ENCODE results near the gene NDUFS7.
"Not testable (repeated sequence)": the region's sequence is repeated elsewhere in the genome, so short reads cannot be mapped to it uniquely, and the experiment has no call there.

The NDUFS7 gene

DNA sequence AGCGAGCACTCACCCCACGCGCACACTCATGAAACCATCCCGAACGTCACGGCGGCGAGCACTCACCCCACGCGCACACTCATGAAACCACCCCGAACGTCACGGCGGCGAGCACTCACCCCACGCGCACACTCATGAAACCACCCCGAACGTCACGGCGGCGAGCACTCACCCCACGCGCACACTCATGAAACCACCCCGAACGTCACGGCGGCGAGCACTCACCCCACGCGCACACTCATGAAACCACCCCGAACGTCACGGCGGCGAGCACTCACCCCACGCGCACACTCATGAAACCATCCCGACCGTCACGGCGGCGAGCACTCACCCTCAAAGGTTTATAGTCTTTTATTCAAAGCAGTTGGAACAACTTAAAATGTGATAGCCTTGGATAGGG, 36.4 kb downstream of the NDUFS7 start:
- not testable (repeated sequence) for H3K27me3 Mint-ChIP-seq; H3K27ac Mint-ChIP-seq; ATAC-seq (replicated peaks); H3K4me3 Mint-ChIP-seq; H3K9me3 Mint-ChIP-seq; DNase-seq
- Mint-ChIP-seq H3K36me3 (peaks cover 43 to 72% of the 10 kb centered on the region in 2 donors), H3K4me1 (peaks cover 16 to 42% of the 10 kb centered on the region in 2 donors)

DNA sequence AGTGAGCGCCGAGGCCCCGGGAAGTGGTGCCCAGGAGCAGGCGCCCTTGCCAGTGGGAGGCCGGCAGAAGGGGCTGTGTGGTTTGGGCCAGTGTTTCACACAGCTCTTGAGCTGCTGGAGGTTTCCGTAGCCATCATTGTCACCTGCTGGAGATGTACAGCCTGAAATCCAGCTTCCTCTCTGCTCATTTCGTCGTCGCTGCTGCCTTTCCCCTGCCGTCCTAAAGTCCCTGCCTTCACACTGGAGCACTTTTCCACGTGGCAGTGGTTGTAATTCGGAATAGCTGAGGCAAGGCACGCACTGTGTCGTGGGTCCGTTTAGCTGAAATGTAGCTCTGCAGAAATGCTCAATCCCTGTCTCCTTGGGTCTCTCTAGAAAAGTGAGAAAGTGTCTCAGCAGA, 36.9 kb downstream of the NDUFS7 start:
- no peak overlapping the region for H3K27ac Mint-ChIP-seq
- no peak for ATAC-seq (replicated peaks)
- H3K4me3 Mint-ChIP-seq: no peak overlapping the region
- H3K9me3 Mint-ChIP-seq: no peaks in the 10 kb centered on the region
- no peaks in the 10 kb centered on the region for H3K27me3 Mint-ChIP-seq
- peaks cover 46 to 71% of the 10 kb centered on the region in 2 donors for H3K36me3 Mint-ChIP-seq
- DNase-seq: no peak
- H3K4me1 Mint-ChIP-seq: peaks cover 15 to 38% of the 10 kb centered on the region in 2 donors

DNA sequence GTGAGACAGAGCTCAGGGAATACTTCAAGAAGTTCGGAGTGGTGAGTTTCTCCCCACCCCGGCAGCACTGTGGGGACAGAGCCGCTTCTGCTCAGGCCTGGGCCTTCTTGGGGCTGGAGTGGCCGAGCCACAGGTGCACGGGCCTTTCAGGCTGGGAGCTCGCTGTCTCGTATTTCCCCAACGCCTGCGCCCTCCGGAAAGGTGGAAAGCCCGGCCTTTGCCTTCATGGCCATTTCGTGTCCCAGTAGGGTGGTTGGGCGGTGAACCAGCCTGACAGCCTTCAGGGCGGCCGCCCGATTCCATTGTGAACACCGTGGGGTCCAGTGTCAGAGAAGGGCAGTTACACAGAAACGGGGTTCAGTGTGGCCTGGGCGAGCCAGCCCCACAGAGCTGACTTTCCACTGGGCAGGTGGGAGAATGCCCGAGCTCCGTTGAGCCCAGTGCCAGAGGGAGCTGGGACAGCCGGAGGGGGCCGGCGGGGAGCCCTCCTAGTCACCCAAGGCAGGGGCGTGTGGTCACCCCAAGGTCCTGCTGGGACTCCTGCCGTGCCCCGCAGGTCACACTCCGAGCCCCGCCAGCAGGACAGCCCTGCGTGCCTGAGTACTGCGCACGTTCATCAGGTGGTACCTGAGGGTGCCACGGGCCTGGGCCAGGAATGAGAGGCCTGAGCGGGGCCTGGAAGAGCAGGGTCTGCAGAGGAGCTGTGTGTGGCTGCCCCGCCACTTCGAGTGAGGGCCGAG, 37.7 kb downstream of the NDUFS7 start:
- H3K4me1 Mint-ChIP-seq: peaks cover 12 to 30% of the 10 kb centered on the region in 2 donors
- H3K27me3 Mint-ChIP-seq: no peaks in the 10 kb centered on the region
- no peaks in the 10 kb centered on the region for H3K9me3 Mint-ChIP-seq
- no peak for ATAC-seq (replicated peaks)
- no peak overlapping the region for H3K4me3 Mint-ChIP-seq
- no peak for DNase-seq
- no peak overlapping the region for H3K27ac Mint-ChIP-seq
- peaks cover 45 to 69% of the 10 kb centered on the region in 2 donors for H3K36me3 Mint-ChIP-seq

DNA sequence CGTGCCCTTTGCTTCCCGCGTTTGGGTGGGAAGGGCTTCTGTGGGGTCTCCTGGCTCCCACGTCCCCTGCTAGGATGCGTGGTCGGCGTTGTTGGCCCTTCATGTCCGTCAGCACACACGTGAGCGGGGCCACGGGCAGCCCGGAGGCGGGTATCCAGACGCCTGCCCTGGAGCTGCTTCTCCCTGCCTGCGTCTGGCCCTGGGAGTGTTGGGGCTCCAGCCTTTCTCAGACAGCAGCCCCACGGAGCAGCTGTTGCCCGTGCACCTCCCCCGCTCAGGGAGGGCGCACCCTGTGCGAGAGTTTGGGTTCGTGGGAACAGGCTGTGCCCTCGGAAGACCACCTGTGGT, 38.2 kb downstream of the NDUFS7 start:
- no peak overlapping the region for H3K4me3 Mint-ChIP-seq
- no peaks in the 10 kb centered on the region for H3K27me3 Mint-ChIP-seq
- no peak for DNase-seq
- H3K27ac Mint-ChIP-seq: no peak overlapping the region
- peaks cover 12 to 26% of the 10 kb centered on the region in 2 donors for H3K4me1 Mint-ChIP-seq
- no peaks in the 10 kb centered on the region for H3K9me3 Mint-ChIP-seq
- H3K36me3 Mint-ChIP-seq: peaks cover 42 to 67% of the 10 kb centered on the region in 2 donors
- ATAC-seq (replicated peaks): no peak

DNA sequence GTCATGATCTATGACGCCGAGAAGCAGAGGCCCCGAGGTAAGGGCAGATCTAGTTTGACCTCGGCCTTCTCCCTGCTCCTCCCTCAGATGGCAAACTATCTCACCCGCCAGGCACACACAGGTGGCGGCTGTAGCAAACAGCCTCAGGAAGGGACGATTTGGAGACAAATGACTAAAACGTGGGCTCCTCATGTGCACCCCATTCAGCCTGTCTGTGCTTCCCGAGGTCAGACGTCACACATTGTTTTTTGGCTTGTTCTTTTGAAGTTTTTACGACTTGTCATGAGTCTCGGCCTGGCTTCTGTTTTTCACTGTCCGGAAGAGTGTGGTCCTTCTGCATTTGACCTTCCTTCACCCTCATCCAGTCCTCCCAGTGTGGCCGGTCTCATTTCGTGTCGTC, 38.7 kb downstream of the NDUFS7 start:
- no peaks in the 10 kb centered on the region for H3K9me3 Mint-ChIP-seq

DNA sequence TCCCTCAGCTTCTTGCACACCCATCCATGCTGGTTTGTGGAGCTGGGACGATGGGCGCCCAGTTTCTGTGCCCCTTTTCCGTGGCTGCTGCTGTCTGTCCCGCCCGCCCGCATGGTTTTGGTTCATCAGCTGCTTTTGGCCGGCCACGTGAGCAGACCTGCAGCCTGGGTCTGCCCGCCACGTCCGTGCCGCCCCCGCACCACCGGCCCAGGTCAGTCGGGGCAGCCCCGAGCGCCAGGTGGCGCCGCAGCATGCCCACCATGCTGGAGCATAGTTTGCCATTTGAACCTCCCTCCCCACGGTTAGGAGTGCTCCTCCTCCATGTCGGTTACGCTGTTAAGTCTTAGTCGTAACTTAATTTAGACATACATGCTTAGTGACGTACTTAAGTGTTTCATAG, 39.2 kb downstream of the NDUFS7 start:
- H3K36me3 Mint-ChIP-seq: peaks cover 39 to 59% of the 10 kb centered on the region in 2 donors
- peaks cover 6 to 19% of the 10 kb centered on the region in 2 donors for H3K4me1 Mint-ChIP-seq
- no peaks in the 10 kb centered on the region for H3K9me3 Mint-ChIP-seq
- ATAC-seq (replicated peaks) (no peak), DNase-seq (no peak)
- no peak overlapping the region for H3K27ac Mint-ChIP-seq
- no peaks in the 10 kb centered on the region for H3K27me3 Mint-ChIP-seq
- H3K4me3 Mint-ChIP-seq: no peak overlapping the region

More for the DNA sequence above, 38.7 kb downstream of the NDUFS7 start:
- Mint-ChIP-seq H3K36me3 (peaks cover 42 to 65% of the 10 kb centered on the region in 2 donors), H3K27ac (no peak overlapping the region), H3K27me3 (no peaks in the 10 kb centered on the region), H3K4me1 (peaks cover 10 to 23% of the 10 kb centered on the region in 2 donors), H3K4me3 (no peak overlapping the region)
- no peak for DNase-seq
- ATAC-seq (replicated peaks): no peak

DNA sequence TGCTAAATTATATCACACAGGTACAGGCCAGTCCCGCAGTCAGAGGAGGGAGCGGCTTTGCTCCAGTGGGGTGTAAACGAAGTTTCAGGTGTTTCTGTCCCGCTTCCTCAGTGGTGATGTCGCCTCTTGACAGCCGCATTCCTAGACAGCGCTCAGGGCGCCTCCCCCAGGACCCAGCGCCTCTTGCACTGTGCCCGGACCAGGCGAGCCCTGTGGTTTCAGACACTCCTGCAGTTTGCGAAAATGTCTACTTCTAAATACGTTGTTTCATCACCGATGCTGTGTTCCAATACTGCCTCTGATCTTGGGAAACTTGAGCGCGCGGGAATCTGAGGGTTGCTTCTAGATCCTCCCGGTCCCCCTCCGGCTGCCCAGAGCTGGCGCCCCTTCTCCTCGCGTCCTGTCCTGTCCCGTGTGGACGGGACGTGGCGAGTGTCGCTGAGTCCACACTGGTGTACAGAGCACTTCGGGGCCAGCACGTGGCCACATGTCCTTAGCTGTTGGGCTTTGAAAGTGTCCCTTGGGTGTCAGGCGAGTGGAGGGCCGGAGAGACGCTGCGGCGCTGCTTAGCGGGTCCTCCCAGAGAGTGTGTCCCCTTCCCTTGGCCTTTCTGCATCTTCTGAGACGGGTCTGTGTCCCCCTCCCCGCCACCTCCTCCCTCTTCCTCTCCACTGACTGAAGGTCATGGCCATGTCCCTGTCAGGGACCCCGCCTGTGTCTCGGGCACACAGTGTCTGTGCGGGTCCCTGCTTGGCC, 39.9 kb downstream of the NDUFS7 start:
- H3K36me3 Mint-ChIP-seq: peaks cover 39 to 56% of the 10 kb centered on the region in 2 donors
- ATAC-seq (replicated peaks): no peak
- H3K27me3 Mint-ChIP-seq: no peaks in the 10 kb centered on the region
- H3K4me1 Mint-ChIP-seq: peaks cover 6 to 19% of the 10 kb centered on the region in 2 donors
- no peaks in the 10 kb centered on the region for H3K9me3 Mint-ChIP-seq
- no peak for DNase-seq
- H3K4me3 Mint-ChIP-seq: no peak overlapping the region
- no peak overlapping the region for H3K27ac Mint-ChIP-seq

DNA sequence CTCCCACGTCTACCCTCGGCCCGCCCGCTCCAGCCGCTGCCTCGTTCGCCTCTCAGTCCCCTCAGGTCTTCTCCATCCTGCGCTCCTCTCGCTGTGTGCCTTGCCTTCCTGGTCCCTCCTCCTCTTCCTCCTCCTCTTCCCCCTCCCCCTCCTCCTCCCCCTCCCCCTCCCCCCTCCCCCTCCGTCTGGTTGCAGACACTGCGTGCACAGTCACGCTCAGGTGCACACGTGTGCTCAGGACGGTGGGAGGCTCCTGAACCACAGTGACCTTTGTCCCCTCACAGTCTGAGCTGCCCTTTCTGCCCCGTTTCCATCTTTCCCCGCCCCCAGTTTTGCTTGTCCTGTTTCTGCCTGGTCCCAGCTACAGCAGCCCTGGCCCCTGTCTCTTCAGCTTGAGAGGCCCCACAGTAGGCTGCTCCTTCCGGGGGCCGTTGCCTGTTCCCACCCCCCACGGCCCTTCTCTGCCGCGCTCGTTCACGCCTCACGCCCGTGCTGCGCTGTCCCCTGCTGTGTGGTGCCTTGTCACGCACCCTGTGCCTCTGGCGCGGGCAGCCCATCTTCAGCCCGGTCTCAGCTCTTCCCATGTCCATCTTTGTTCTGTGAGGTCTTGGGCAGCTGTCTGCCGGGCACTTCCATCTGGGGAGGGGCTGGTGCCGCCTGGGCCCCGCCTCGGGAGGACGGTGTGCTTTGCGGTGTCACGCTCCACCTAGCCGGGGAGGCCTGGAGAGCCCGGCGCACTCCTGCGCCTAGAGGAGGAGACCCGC, 40.7 kb downstream of the NDUFS7 start:
- H3K36me3 Mint-ChIP-seq: peaks cover 34 to 48% of the 10 kb centered on the region in 2 donors
- H3K4me1 Mint-ChIP-seq: peaks cover 4 to 19% of the 10 kb centered on the region in 2 donors
- H3K9me3 Mint-ChIP-seq: no peaks in the 10 kb centered on the region
- ATAC-seq (replicated peaks) (peak in 1 of 2 donors; percentile 34), DNase-seq (no peak)
- H3K4me3 Mint-ChIP-seq: no peak overlapping the region
- H3K27ac Mint-ChIP-seq: no peak overlapping the region
- no peaks in the 10 kb centered on the region for H3K27me3 Mint-ChIP-seq

DNA sequence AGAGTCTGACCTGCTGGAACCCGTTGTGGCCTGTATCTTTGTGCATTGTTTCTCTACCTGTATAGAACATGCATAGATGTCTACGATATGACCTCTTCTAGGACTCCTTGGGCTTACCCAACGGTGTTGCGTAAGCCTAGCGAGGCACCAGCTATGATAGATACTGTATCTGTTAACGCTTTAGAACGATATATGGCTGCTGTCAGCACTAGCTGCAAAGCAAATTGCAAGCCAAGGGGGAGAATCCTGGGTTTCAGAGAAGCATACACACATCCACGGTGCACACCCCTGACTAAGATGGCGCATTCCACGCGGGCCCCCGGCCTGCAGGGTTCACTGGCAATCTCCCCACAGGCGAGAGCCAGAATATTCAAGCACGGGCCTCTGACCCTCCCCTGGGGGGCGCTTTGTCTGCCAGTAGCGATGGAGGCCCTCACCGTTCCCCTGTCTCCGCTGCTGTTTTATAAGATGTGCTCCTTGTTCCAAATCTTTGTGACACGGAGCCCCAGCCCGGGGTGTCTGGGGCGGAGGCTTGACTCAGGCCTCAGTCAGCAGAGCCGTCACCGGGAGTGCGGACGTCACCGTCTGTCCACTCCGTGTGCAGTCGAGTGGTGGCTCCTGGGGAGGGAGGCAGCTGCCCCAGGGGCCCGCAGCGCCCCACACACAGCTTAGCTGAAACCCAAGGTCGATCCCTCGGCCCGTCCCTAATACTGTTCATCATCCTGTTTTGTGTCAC, 41.6 kb downstream of the NDUFS7 start:
- peaks cover 33 to 47% of the 10 kb centered on the region in 2 donors for H3K36me3 Mint-ChIP-seq
- peak overlapping the region; percentile 77 for H3K27ac Mint-ChIP-seq
- H3K9me3 Mint-ChIP-seq: no peaks in the 10 kb centered on the region
- DNase-seq (no peak), ATAC-seq (replicated peaks) (no peak)
- H3K27me3 Mint-ChIP-seq: no peaks in the 10 kb centered on the region
- peaks cover 4 to 19% of the 10 kb centered on the region in 2 donors for H3K4me1 Mint-ChIP-seq
- H3K4me3 Mint-ChIP-seq: no peak overlapping the region

DNA sequence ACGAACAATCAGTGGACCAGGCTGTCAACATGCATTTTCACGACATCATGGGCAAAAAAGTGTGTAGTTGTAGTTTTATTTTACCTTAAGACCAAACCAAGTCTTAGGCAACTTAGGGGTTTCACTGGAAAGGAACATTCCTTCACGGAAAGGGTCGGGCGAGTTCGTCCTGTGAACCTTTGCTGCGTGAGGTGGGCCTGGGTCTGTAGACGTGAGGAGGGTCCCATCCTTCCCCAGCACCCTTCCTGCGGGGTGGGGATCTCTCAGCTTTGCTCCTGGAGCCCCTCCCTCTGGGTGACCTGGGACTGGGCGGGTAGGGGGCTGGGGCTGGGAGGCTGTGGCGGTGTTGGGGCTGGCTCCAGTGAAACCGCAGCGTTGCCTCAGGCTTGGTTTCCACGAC, 42.2 kb downstream of the NDUFS7 start:
- ATAC-seq (replicated peaks) (no peak), DNase-seq (no peak)
- Mint-ChIP-seq H3K27ac (peak overlapping the region; percentile 51), H3K36me3 (peaks cover 33 to 43% of the 10 kb centered on the region in 2 donors), H3K4me3 (no peak overlapping the region), H3K9me3 (no peaks in the 10 kb centered on the region), H3K4me1 (peaks cover 4 to 19% of the 10 kb centered on the region in 2 donors), H3K27me3 (no peaks in the 10 kb centered on the region)

DNA sequence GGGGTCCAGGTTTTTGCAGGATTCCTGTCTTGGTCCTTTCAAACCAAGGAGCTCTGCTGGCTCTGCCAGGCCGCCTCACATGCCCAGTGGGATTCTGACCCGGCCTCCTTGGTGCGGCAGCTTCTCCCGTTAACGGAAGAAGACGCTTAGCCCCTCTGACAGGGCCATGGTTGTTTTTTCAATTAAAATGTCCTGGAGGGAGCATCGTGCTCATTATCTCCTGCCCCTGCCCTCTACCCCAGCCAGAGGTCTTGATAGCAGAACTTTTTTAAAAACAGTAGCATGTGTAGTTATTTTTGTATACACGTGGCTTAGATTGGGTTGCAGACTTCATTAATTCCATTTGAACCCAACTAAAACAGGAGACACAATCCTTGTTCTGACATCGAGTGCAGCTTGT, 43.0 kb downstream of the NDUFS7 start:
- Mint-ChIP-seq H3K27ac (no peak overlapping the region), H3K9me3 (no peaks in the 10 kb centered on the region), H3K4me3 (no peak overlapping the region), H3K4me1 (peaks cover 4 to 19% of the 10 kb centered on the region in 2 donors), H3K36me3 (peaks cover 29 to 44% of the 10 kb centered on the region in 2 donors), H3K27me3 (no peaks in the 10 kb centered on the region)
- ATAC-seq (replicated peaks) (no peak), DNase-seq (no peak)

DNA sequence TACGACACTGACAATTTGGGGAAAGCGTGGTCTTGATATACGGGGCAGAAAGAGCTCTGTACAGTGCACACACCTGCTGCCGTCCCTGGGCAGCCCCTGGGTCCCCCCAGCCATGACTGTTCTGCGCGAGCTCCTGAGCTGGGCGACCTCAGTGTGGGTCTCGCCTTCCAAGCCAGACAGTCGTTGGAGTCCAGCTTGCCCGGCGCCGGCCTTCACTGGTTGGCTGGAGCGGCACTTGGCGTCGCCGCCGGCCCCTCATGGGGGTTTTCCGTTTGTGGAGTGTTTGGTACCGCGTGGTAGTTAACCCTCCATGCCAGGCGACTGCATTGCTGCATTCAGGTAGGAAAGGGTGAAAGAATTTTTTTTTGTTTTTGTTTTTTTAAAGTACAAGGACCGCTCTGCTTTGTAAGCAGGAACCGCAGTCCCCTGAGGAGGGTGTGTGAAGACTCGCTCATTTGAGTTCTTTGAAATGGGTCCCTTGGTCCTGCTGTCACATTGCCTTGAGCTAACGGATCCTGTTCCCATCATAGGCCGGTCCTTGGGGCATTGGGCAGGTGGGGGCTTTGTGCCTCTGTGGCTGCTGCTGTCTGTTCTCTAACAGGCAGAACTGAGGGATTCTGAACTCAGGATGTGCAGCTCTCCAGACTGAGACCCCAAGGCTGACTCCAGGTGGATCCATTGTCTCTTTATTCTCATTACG, 43.7 kb downstream of the NDUFS7 start:
- Mint-ChIP-seq H3K27ac (peak overlapping the region; percentile 59), H3K4me1 (peaks cover 4 to 19% of the 10 kb centered on the region in 2 donors)
- ATAC-seq (replicated peaks): no peak

DNA sequence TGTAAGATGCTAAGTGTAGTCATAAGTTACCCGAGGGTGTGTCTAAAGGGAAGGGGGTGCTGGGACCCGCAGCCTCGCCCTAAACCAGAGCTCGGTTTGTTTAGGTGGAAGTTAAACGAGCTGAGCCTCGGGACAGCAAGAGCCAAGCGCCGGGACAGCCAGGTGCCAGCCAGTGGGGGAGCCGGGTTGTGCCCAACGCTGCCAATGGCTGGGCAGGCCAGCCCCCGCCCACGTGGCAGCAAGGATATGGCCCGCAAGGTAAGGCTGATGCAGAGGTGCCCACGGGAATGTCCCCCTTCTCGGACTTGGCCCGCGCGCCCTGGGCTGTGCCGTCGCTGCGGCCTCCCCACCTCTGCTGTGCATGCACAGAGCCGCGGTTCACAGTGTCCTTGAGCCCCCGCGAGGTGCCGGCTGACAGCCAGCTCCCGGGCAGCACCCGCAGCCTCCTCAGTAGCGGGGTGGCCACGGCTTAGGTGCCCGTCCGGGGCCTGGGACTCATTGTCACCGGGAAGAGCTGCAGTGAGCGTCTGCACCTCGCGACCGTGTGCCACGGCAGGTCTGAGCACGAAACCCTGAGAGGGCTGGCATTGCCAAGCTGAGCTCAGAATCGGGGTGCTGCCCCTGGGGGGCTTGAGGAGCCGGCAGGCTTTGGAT, 45.2 kb downstream of the NDUFS7 start:
- H3K36me3 Mint-ChIP-seq: peaks cover 31 to 33% of the 10 kb centered on the region in 2 donors
- H3K27ac Mint-ChIP-seq: no peak overlapping the region
- no peak overlapping the region for H3K4me3 Mint-ChIP-seq
- no peaks in the 10 kb centered on the region for H3K9me3 Mint-ChIP-seq
- ATAC-seq (replicated peaks): no peak
- peaks cover 4 to 13% of the 10 kb centered on the region in 2 donors for H3K4me1 Mint-ChIP-seq
- DNase-seq: no peak
- H3K27me3 Mint-ChIP-seq: no peaks in the 10 kb centered on the region

More for the DNA sequence above, 43.7 kb downstream of the NDUFS7 start:
- H3K9me3 Mint-ChIP-seq: no peaks in the 10 kb centered on the region
- H3K27me3 Mint-ChIP-seq: no peaks in the 10 kb centered on the region
- peaks cover 30 to 43% of the 10 kb centered on the region in 2 donors for H3K36me3 Mint-ChIP-seq
- no peak for DNase-seq
- H3K4me3 Mint-ChIP-seq: no peak overlapping the region
